Neural cell (in vitro differentiated cells): ENCODE measurements around the gene ABCC5. TPM values are rescaled to one million over a fixed set of nuclear protein-coding genes. Genes with fewer than 3 reads are reported as not detected.

Experiments used
- H2AFZ ChIP-seq: fragments of 200-600, 300-800 bp; sonication (generic), shearing (Covaris generic); 2 replicates; pipeline ENCODE4 v1.6.0; 2014; ENCODE audit warnings: low read depth, mild to moderate bottlenecking, antibody characterized with exemption, low read length, moderate library complexity
- H3F3A ChIP-seq: fragments of 200-600 bp; shearing (Covaris generic); 2 replicates; pipeline ENCODE4 v1.6.1; 2016; ENCODE audit warnings: mild to moderate bottlenecking, moderate library complexity, mixed read lengths, antibody characterized with exemption, low read length; ENCODE audit not compliant: insufficient read depth, poor library complexity, severe bottlenecking
- H3K27ac ChIP-seq: fragments of 200-600, 300-800 bp; sonication (generic), shearing (Covaris generic); 2 replicates; pipeline ENCODE4 v1.5.1; 2014; ENCODE audit warnings: mild to moderate bottlenecking, low read length, moderate library complexity
- H3K27me3 ChIP-seq: fragments of 300-800, 200-600 bp; sonication (generic), shearing (Covaris generic); 2 replicates; pipeline ENCODE4 v1.6.0; 2014; ENCODE audit warnings: mild to moderate bottlenecking, low read depth, low read length, moderate library complexity; ENCODE audit not compliant: insufficient read depth
- H3K36me3 ChIP-seq: fragments of 300-800, 200-600 bp; sonication (generic), shearing (Covaris generic); 2 replicates; pipeline ENCODE4 v1.5.1; 2014; ENCODE audit warnings: mild to moderate bottlenecking, antibody characterized with exemption, low read length, moderate library complexity; ENCODE audit not compliant: insufficient read depth
- H3K4me2 ChIP-seq: fragments of 300-800, 200-600 bp; sonication (generic), shearing (Covaris generic); 2 replicates; pipeline ENCODE4 v1.6.0; 2014; ENCODE audit warnings: mild to moderate bottlenecking, low read length
- H3K4me3 ChIP-seq: fragments of 300-800, 200-600 bp; sonication (generic), shearing (Covaris generic); 2 replicates; pipeline ENCODE4 v1.5.1; 2014; ENCODE audit warnings: mild to moderate bottlenecking, low read length, moderate library complexity
- H3K79me2 ChIP-seq: fragments of 200-600 bp; shearing (Covaris generic); replicated peaks from 2 replicates; pipeline ENCODE4 v1.6.0; 2014; ENCODE audit warnings: mild to moderate bottlenecking, low read length, moderate library complexity; ENCODE audit not compliant: insufficient read depth
- H3K9ac ChIP-seq: fragments of 300-800, 200-600 bp; sonication (generic), shearing (Covaris generic); 2 replicates; pipeline ENCODE4 v1.6.1; 2016; ENCODE audit warnings: mild to moderate bottlenecking, low read length, mixed read lengths
- H3K9me2 ChIP-seq: fragments of 200-600 bp; shearing (Covaris generic); 2 replicates; pipeline ENCODE4 v1.6.1; 2016; ENCODE audit warnings: mild to moderate bottlenecking, low read length, mixed read lengths; ENCODE audit not compliant: insufficient read depth
- H3K9me3 ChIP-seq: fragments of 200-600, 300-800 bp; sonication (generic), shearing (Covaris generic); 2 replicates; pipeline ENCODE4 v1.6.1; 2016; ENCODE audit warnings: mild to moderate bottlenecking, mixed run types, low read length, moderate library complexity, mixed read lengths
- H4K20me1 ChIP-seq: fragments of 200-600 bp; shearing (Covaris generic); 2 replicates; pipeline ENCODE4 v1.6.1; 2016; ENCODE audit warnings: mild to moderate bottlenecking, mixed run types; ENCODE audit not compliant: insufficient read depth
- CTCF ChIP-seq: fragments of 450-650 bp; IDR thresholded peaks from 2 replicates; pipeline ENCODE4 v1.5.1; 2014; ENCODE audit warnings: antibody characterized with exemption, mild to moderate bottlenecking, moderate library complexity; ENCODE audit not compliant: poor library complexity, severe bottlenecking
- EP300 ChIP-seq: fragments of 450-650 bp; conservative IDR thresholded peaks from 2 replicates; pipeline ENCODE4 v1.6.1; 2014; ENCODE audit warnings: antibody characterized with exemption, mild to moderate bottlenecking, moderate library complexity; ENCODE audit not compliant: poor library complexity, severe bottlenecking
- EZH2 ChIP-seq: fragments of 200-600, 300-800 bp; shearing (Covaris generic), sonication (generic); IDR thresholded peaks from 2 replicates; pipeline ENCODE4 v1.6.1; 2014; ENCODE audit warnings: antibody characterized with exemption, low read length, borderline replicate concordance, mild to moderate bottlenecking; ENCODE audit not compliant: insufficient read depth, poor library complexity, severe bottlenecking
- MXI1 ChIP-seq: fragments of 450-650 bp; conservative IDR thresholded peaks from 2 replicates; pipeline ENCODE4 v1.6.1; 2014; ENCODE audit warnings: antibody characterized with exemption, mild to moderate bottlenecking; ENCODE audit not compliant: poor library complexity, severe bottlenecking
- POLR2AphosphoS5 ChIP-seq: IDR thresholded peaks from 2 replicates; pipeline ENCODE4 v1.6.1; 2012
- RAD21 ChIP-seq: fragments of 450-650 bp; conservative IDR thresholded peaks from 2 replicates; pipeline ENCODE4 v1.6.1; 2014; ENCODE audit warnings: antibody characterized with exemption, mild to moderate bottlenecking, moderate library complexity
- REST ChIP-seq: IDR thresholded peaks from 2 replicates; pipeline ENCODE4 v1.6.1; 2012; ENCODE audit warnings: borderline replicate concordance
- SMC3 ChIP-seq: fragments of 450-650 bp; conservative IDR thresholded peaks from 2 replicates; pipeline ENCODE4 v1.6.1; 2014; ENCODE audit warnings: antibody characterized with exemption, mild to moderate bottlenecking, moderate library complexity; ENCODE audit not compliant: poor library complexity
- TAF1 ChIP-seq: IDR thresholded peaks from 2 replicates; pipeline ENCODE4 v1.6.1; 2012; ENCODE audit warnings: low read depth
- polyA plus RNA-seq: library from polyadenylated mRNA; depleted of rRNA; stranded (reverse); fragments of >200 nt; gene quantifications from 2 replicates; pipeline ENCODE4 v1.2.3, GENCODE V29; 2014

ABCC5 gene
- polyA plus RNA-seq, 1 donor from 2014 or later, result 227 TPM

DNA sequence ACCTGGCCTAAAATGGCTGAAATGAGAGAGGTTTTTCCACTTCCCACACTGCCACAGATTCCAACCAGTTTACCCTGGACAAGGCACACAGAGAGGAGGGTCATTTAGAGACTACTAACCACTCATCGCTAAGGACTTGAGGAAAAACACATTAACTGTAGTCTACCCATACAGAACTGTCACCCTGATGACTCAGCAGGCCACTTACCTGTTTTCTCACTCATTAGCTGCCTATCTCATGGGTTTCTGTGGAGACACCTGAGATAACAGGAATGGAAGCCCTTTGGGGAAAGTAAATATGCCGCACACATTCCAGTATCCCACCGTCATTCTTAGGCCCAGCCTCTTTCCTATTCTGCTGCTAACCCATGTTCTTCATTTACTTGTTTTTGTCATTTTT is 50.0 kb downstream of the ABCC5 start:
- Histone ChIP-seq H4K20me1 (no peaks in the 10 kb centered on the region), H3K9me2 (no peaks in the 10 kb centered on the region), H3K27me3 (no peaks in the 10 kb centered on the region), H3K4me2 (no peak overlapping the region), H3K9ac (no peak overlapping the region), H3F3A (no peaks in the 10 kb centered on the region), H2AFZ (no peak overlapping the region), H3K36me3 (peaks cover 7% of the 10 kb centered on the region), H3K27ac (no peak overlapping the region), H3K9me3 (no peaks in the 10 kb centered on the region), H3K4me3 (no peak overlapping the region), H3K79me2 (no peaks in the 10 kb centered on the region)
- TF ChIP-seq EP300, result no peak
- TF ChIP-seq EZH2, result no peak
- no peak for TF ChIP-seq CTCF
- no peak for TF ChIP-seq REST
- no peak for TF ChIP-seq RAD21
- no peak for TF ChIP-seq POLR2AphosphoS5
- TF ChIP-seq TAF1, result no peak
- no peak for TF ChIP-seq SMC3
- TF ChIP-seq MXI1, result no peak

- H3K9me2 ChIP-seq, result no peaks in the 10 kb centered on the region
- H3F3A ChIP-seq, result no peaks in the 10 kb centered on the region
- H3K4me3 ChIP-seq, result no peak overlapping the region
- no peak overlapping the region for H3K27ac ChIP-seq
- no peaks in the 10 kb centered on the region for H3K9me3 ChIP-seq
- H3K27me3 ChIP-seq, result no peaks in the 10 kb centered on the region
- H3K4me2 ChIP-seq, result no peak overlapping the region
- H4K20me1 ChIP-seq, result no peaks in the 10 kb centered on the region
- no peak overlapping the region for H3K9ac ChIP-seq
- H3K79me2 ChIP-seq, result no peaks in the 10 kb centered on the region
- no peak for TF ChIP-seq MXI1
- TF ChIP-seq POLR2AphosphoS5, result no peak
- TF ChIP-seq REST, result no peak
- TF ChIP-seq SMC3, result no peak
- no peak for TF ChIP-seq EZH2
- TF ChIP-seq TAF1, result no peak
- no peak for TF ChIP-seq RAD21
- no peak for TF ChIP-seq EP300
- TF ChIP-seq CTCF, result no peak
- no peak overlapping the region for H2AFZ ChIP-seq
- H3K36me3 ChIP-seq, result peaks cover 9% of the 10 kb centered on the region
Measured at GRCh38 chr3:183966361-183966791, 51.3 kb downstream of the ABCC5 start.
